NCI-H82 treated with DMSO at 0.1 percent for 48 hours (cell line): ENCODE data around the gene TRIP13.

Experiments used
- DNase-seq: peaks from one replicate; lab custom pipeline; 2025; ENCODE audit not compliant: unreplicated experiment; lab: John Stamatoyannopoulos, UW

The TRIP13 gene

GRCh38 chr5:949815-950560 lies 57.3 kb downstream of the TRIP13 start:
- DNase-seq = no peak

- no peak for DNase-seq
These were observed 59.4 kb downstream of the TRIP13 start for GRCh38 chr5:951940-952596.

- no peak for DNase-seq
These were observed 60.0 kb downstream of the TRIP13 start for GRCh38 chr5:952597-953271.

GRCh38 chr5:953535-954449 lies 61.1 kb downstream of the TRIP13 start:
- DNase-seq = no peak

GRCh38 chr5:955886-956761 lies 63.4 kb downstream of the TRIP13 start:
- DNase-seq = no peak

GRCh38 chr5:956941-957747 lies 64.5 kb downstream of the TRIP13 start:
- DNase-seq = no peak

GRCh38 chr5:957748-958485 lies 65.2 kb downstream of the TRIP13 start:
- no peak for DNase-seq

- no peak for DNase-seq
These were observed 66.3 kb downstream of the TRIP13 start for GRCh38 chr5:958701-959571.

GRCh38 chr5:959581-960531 lies 67.2 kb downstream of the TRIP13 start:
- DNase-seq = no peak

GRCh38 chr5:960551-960950 lies 67.9 kb downstream of the TRIP13 start:
- DNase-seq = no peak

- no peak for DNase-seq
These were observed 68.5 kb downstream of the TRIP13 start for GRCh38 chr5:961002-961710.

GRCh38 chr5:961711-962240 lies 69.1 kb downstream of the TRIP13 start:
- DNase-seq = no peak

GRCh38 chr5:962386-962785 lies 69.7 kb downstream of the TRIP13 start:
- no peak for DNase-seq

GRCh38 chr5:962801-963200 lies 70.1 kb downstream of the TRIP13 start:
- no peak for DNase-seq

- no peak for DNase-seq
These were observed 70.6 kb downstream of the TRIP13 start for GRCh38 chr5:963310-963672.
